GM19099 (cell line): ENCODE data around the gene CCDC170.

Experiments
- POLR2A ChIP-seq: IDR thresholded peaks from 3 replicates; pipeline ENCODE4 v1.6.1; 2011; ENCODE audit warnings: low read depth; ENCODE audit not compliant: insufficient read length; ENCODE audit errors: extremely low read depth

Gene CCDC170

GRCh38 chr6:151524059-151524458 is 30.2 kb downstream of the CCDC170 start:
- no peak for TF ChIP-seq POLR2A

GRCh38 chr6:151534576-151534975 is 40.8 kb downstream of the CCDC170 start:
- TF ChIP-seq POLR2A: no peak

- TF ChIP-seq POLR2A: no peak
Observed at GRCh38 chr6:151535476-151536187, 41.8 kb downstream of the CCDC170 start.

GRCh38 chr6:151536188-151536479 is 42.3 kb downstream of the CCDC170 start:
- no peak for TF ChIP-seq POLR2A

DNA sequence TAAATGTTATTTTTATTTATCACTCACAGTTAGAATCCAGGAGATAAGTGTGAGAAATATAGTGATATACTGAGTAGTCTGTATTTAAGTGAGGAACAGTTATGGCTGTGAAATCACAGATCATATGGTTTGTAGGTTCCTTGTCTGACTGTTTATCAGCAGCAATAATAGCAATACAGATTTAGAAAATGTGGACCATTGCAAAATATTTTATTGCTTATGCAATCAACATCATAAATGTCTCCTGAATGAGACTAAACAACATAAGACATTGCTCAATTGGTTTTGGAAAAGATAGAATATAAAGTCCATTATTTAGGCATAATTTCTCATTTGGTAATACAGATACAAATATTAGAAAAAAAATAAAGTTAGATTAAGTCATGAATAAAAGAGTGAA is 43.7 kb downstream of the CCDC170 start:
- no peak for TF ChIP-seq POLR2A

GRCh38 chr6:151539506-151540268 is 45.9 kb downstream of the CCDC170 start:
- TF ChIP-seq POLR2A: no peak

DNA sequence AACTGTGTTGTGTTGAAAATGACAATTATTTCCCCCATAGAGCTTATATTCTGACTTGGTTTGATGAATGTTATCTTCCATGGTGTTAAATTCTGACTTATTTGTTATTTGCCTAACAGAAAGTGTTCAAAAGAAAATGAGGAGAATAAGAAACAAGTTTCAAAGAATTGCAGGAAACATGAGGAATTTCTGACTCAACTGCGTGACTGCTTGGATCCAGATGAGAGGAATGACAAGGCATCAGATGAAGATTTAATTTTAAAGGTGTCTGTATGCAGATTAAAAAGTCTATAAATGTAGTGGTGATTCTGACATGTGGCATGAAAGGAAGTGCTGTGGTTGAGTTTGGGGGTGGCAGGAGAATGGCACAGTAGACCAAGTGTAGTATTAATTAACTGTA is 50.6 kb downstream of the CCDC170 start:
- TF ChIP-seq POLR2A: no peak

GRCh38 chr6:151546941-151547659 is 53.3 kb downstream of the CCDC170 start:
- no peak for TF ChIP-seq POLR2A

DNA sequence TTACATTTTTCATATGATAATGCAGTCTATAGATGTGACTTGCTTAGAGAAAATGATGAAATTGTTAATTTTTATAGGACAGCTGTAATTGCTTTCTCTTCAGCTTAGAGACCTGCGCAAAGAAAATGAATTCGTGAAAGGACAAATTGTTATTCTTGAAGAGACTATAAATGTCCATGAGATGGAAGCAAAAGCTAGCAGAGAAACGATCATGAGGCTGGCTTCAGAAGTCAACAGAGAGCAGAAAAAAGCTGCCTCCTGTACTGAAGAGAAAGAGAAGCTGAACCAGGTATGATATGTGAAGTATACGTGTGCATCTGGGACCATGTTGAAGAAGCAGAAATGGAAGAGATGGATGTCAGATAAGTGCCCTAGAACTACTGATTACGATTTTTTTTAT is 54.4 kb downstream of the CCDC170 start:
- TF ChIP-seq POLR2A: no peak

DNA sequence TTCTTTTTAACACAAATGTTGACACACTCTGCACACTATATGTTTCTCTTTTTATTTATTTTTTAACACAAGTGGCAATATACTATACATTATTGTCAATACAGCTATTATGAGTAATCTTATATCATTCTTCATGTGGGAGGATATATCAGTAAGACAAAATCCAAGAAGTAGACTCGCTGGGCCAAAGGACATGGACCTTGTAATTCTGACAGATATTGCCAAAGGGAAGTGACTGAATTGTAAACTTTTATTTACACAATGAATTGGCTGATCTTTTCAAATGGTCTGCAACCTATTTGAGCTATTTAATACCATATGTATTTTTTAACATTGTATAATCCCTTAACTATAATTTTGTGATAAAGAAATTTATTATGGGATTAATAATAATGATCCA is 56.0 kb downstream of the CCDC170 start:
- TF ChIP-seq POLR2A: no peak

DNA sequence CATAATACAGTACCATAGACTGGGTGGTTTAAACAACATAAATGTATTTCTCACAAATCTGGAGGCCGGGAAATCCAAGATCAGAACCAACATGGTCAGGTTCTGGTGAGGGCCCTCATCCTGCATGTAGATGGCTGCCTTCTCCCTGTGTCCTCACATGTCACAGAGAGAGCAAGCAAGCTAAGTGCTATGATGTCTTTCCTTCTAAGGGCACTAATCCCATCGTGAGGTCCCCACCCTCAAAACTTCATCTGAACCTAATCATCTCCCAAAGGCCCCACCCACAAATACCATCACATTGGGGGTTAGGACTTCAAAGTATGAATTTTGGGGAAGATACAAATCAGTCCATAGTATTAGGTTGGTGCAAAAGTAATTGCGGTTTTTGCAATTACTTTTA is 56.8 kb downstream of the CCDC170 start:
- no peak for TF ChIP-seq POLR2A

DNA sequence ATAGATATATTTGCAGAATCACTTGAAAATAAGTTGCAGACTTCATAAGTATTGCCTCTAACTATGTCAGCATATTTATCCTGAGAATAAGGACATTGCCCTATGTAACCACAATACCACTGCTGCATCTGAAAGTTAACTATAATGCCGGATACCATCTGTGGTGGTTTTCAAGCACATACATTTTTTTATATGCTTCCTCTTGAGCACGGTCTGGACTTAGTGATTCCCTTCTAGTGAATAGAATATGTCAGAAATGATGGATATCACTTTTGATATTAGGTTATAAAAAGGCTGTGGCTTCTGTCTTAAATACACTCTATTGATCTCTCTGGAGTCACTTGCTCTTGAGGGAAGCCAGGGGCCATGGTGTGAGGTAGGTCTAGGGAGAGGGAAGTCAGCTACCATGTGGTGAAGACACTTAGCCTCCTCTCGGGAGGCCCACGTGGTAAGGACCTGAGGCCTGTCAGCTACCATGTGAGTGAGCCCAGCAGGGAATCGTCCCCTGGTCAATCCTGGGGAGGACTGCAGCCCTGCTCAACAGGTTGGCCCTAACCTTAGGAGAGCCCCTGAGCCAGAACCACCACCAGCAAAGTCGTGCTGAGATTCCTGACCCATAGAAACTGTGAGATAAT is 57.5 kb downstream of the CCDC170 start:
- TF ChIP-seq POLR2A: no peak

- no peak for TF ChIP-seq POLR2A
Observed at GRCh38 chr6:151553416-151554165, 59.8 kb downstream of the CCDC170 start.

GRCh38 chr6:151561238-151561637 is 67.4 kb downstream of the CCDC170 start:
- TF ChIP-seq POLR2A: no peak

DNA sequence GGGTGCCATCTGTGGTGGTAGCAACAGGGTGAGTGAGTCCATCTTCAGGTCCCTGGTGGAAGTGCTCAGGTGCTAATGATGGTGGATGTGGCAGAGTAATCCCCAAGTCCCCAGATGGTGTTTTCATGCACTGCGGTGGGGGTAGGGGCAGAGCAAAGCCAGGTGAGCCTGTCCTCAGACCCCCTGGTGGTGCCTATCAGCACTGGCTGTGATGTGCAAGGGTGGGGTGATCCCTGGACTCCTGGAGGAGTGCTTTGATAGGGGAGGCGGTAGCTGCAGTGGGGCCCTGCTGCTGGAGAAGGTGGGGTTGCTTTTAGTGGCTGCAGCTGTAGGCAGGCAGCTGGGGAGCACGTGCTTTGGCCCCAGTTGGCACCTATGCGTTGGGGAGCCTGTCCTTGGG is 70.8 kb downstream of the CCDC170 start:
- TF ChIP-seq POLR2A: no peak
